Stimulated activated CD8-positive, alpha-beta memory T cell treated with anti-CD3 and anti-CD28 coated beads, Interleukin-4, amount 100 ng/mL, for 48 hours (primary cell): ENCODE measurements around the gene GLS.
"Not testable (repeated sequence)": the region's sequence is repeated elsewhere in the genome, so short reads cannot be mapped to it uniquely, and the experiment has no call there.

Experiments used
- DNase-seq: peaks from one replicate; pipeline ENCODE4 v3.0.0-alpha.2; 2020

The GLS gene

GRCh38 chr2:190940454-190940853, 59.8 kb downstream of the GLS start:
- no peak for DNase-seq

DNA sequence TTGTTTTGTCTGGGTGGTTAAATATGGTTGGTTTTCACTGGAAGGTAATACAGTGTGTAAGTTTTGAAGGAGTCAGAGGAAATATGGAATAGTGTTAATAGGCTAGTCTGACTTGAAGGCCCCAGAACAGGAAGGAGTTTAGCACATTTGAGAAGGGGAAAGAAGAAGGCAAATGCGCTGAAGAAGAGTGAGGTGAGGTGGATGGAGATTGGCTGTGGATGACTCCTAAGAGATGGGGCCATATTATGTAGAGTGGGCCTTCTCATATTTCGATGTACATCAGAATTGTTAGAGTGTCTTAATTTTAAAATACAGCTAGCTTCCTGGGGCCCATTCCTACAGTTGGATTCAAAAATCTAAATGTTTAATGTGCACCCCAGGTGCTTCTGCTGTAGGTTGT, 61.0 kb downstream of the GLS start:
- no peak for DNase-seq

GRCh38 chr2:190942697-190943096, 62.1 kb downstream of the GLS start:
- no peak for DNase-seq

GRCh38 chr2:190943706-190944105, 63.1 kb downstream of the GLS start:
- no peak for DNase-seq

DNA sequence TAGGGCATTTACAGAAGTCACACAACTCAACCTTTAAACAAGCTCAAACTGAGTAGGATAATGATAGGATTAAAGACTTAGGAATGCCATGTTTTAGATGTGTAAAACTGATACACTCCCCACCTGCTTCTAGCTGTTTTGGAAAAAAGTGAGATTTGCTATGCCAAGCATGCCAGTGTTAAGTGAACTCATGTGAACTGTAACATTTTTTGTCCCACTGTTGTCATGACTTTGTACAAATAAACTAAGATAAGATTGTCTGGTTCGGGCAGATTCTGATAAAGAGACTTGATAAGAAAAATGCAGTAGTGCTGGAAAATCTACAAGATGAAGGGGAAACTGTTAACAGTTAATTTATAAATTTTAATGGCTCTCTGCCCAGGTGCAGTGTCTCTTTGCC, 66.5 kb downstream of the GLS start:
- DNase-seq: no peak

- no peak for DNase-seq
Measured at GRCh38 chr2:190947711-190948251, 67.2 kb downstream of the GLS start.

GRCh38 chr2:190948671-190949070, 68.0 kb downstream of the GLS start:
- no peak for DNase-seq

- no peak for DNase-seq
Measured at GRCh38 chr2:190950566-190950991, 70.0 kb downstream of the GLS start.

DNA sequence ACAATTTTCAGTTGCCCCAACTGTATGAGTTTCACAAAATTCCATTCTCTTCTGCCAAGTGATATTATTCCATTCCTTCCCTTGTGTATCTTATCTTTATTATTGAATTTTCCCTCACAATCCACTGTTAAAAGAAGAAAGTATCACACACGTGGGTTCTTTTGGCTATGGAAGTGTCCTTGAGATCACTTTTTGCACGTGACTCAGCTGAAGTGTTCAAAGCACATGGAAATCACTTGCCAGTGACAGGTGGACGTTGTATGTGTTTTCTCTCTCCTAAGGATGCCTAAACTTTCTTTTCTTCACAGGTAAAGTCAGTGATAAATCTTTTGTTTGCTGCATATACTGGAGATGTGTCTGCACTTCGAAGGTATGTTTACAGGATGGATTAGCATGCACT, 72.6 kb downstream of the GLS start:
- DNase-seq: no peak

- DNase-seq: no peak
Measured at GRCh38 chr2:190959911-190960788, 79.5 kb downstream of the GLS start.

DNA sequence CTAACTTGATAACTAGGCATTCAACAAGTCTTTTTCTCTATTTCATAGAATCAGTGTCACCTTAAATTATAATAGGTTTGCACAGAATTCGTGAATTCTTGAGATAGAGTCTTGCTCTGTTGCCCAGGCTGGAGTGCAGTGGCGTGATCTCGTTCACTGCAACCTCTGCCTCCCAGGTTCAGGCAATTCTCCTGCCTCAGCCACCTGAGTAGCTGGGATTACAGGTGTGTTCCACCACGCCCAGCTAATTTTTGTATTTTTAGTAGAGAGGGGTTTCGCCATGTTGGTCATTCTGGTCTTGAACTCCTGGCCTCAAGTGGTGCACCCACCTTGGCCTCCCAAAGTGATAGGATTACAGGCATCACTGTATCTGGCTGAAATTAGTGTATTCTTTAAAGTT, 80.5 kb downstream of the GLS start:
- not testable (repeated sequence) for DNase-seq

GRCh38 chr2:190961918-190962487, 81.4 kb downstream of the GLS start:
- DNase-seq: no peak

- DNase-seq: no peak
Measured at GRCh38 chr2:190963088-190963487, 82.5 kb downstream of the GLS start.

DNA sequence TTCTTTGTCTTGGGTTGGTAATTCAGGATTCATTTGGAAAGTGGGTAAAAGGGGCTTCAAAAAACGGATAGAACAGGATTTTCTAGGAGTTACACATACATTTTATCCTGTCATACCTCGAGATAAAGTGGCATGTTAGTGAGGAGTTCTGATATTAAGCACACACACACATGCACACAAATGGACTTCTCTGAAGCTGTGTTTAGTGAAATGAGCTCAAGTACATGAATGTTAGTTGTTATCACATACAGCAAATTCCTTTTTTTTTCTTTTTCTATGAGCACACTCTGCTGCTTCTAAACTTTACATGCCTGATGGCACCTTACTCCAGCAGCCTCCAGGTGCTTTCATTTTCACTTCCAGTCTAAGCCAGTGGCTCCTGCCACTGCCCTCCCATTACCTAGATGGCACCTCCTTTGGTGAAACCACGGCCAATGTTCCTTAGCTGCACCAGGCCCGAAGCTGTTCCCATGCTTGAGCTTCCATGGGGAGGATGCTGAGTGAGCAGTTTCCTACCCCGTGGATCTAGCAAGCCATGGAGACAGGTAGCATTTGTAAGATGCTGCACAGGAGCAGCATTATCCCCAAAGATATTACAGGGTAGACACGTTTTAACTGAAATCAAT, 83.7 kb downstream of the GLS start:
- no peak for DNase-seq

DNA sequence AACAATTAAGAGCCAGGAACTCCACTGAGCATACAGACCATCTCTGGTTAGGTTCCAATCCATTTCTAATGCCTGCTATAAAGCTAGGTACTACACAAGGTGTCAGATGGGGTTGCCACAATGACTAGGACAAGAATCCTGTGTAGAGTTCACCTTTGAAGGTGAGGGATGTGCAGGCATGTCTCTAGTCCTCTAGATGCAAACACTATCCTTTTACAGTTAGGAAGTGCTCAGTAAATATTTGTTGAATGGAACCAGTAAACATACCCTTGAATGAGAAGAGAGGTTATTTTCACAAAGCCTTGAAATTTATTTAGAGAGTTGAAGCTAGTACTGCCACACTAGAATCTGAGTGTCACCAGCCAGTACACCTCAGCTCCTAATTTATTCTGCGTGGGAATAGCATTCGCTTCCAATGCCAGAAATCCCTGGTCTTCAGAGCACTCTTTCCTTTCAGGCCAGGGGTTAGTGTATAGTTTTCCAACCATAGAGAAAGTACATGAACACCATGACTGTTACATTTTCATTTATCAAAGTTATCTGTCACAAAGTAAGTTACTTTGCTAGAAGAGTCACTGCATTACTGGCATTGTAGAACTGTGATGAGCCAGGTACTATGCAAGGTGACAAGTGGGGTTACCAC, 85.1 kb downstream of the GLS start:
- no peak for DNase-seq

- DNase-seq: no peak
Measured at GRCh38 chr2:190968522-190968921, 87.9 kb downstream of the GLS start.

GRCh38 chr2:190970160-190970559, 89.5 kb downstream of the GLS start:
- DNase-seq: no peak

- no peak for DNase-seq
Measured at GRCh38 chr2:190970873-190971506, 90.4 kb downstream of the GLS start.

DNA sequence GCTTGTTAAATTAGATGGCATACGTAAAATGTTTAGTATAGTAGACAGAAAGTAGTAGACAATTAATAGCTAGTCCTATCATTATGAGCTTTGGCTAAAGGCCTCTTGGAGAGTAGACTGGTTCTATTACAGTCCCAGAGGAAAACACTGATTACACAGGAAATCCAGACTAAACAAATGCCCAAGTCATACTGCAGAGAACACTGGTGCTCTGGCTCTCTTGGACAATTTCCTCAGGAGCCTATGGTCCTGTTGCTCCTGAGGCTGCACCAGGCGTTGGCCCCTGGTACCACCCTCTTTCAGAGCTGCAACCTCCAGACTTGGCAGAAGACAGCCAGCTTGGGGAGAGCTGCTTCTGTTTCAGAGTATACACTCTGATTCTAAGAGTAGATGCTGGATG, 91.6 kb downstream of the GLS start:
- DNase-seq: no peak

DNA sequence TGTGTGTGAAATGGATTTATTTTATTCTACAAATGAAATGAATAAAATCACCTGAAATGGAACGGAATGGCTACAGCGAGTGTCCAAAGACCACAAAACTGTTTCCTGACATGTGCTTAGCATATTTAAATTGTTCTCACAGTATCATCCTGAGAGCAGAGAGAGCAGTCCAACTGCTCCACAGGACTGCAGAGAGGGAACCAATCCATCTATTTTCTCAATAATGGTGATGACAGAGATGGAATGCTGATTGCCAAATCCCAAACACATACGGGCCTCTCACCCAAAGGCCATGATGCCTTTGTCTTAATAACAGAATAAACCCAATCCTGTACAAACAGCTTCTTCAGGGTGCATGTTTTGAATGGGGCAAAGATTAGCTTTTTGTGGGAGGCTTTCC, 92.2 kb downstream of the GLS start:
- no peak for DNase-seq

DNA sequence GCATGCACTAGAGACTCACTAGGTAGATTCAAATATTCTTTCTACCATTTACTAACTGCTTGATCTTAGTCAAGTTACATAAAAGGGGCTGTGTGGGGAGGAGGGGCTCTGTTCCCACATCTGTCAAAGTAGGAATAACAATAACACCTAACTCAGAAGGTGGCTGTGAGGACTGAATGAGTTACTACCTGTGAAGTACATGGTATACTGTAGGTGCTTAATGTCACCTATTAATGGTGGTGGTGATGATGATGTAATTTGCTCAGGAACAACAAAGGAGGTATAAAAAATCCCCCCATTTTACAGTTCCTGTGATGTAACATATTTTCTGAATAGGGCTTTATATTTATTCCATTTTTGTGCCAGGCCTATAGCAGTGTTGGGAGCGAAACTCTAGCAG, 92.6 kb downstream of the GLS start:
- DNase-seq: no peak

GRCh38 chr2:190973726-190974628, 93.4 kb downstream of the GLS start:
- no peak for DNase-seq
